HepG2 (cell line): ENCODE measurements around the gene DCAF15. TPM values are rescaled to one million over a fixed set of nuclear protein-coding genes. Genes with fewer than 3 reads are reported as not detected.

Experiments used
- AGO1 ChIP-seq: fragments of 200-400 bp; formaldehyde crosslinking; IDR thresholded peaks from 2 replicates; pipeline ENCODE4 v1.6.1; 2017; ENCODE audit warnings: mild to moderate bottlenecking, low read depth, low read length, moderate library complexity; ENCODE audit not compliant: poor library complexity, severe bottlenecking
- ARID2 ChIP-seq: sonication (generic); formaldehyde crosslinking; IDR thresholded peaks from 2 replicates; pipeline ENCODE4 v1.8.1; 2022; ENCODE audit warnings: mild to moderate bottlenecking, missing genetic modification reagents, borderline replicate concordance
- ATRX ChIP-seq: sonication (generic); formaldehyde crosslinking; IDR thresholded peaks from 2 replicates; pipeline ENCODE4 v1.4.0; 2020; ENCODE audit warnings: missing genetic modification reagents, borderline replicate concordance
- EEA1 ChIP-seq: sonication (generic); formaldehyde crosslinking; IDR thresholded peaks from 2 replicates; pipeline ENCODE4 v1.5.1; 2020; ENCODE audit warnings: mild to moderate bottlenecking, missing genetic modification reagents, borderline replicate concordance
- HNRNPL ChIP-seq: fragments of 200-400 bp; formaldehyde crosslinking; IDR thresholded peaks from 2 replicates; pipeline ENCODE4 v1.6.1; 2017; ENCODE audit warnings: mild to moderate bottlenecking, low read depth, low read length
- HNRNPLL ChIP-seq: fragments of 200-400 bp; formaldehyde crosslinking; IDR thresholded peaks from 2 replicates; pipeline ENCODE4 v1.6.1; 2017; ENCODE audit warnings: mild to moderate bottlenecking, low read depth, low read length; ENCODE audit not compliant: poor library complexity, severe bottlenecking
- MYNN ChIP-seq: sonication (generic); formaldehyde crosslinking; IDR thresholded peaks from 2 replicates; pipeline ENCODE4 v1.4.0; 2020; ENCODE audit warnings: mild to moderate bottlenecking, low read depth, missing genetic modification reagents
- SATB2 ChIP-seq: sonication (generic); formaldehyde crosslinking; IDR thresholded peaks from 2 replicates; pipeline ENCODE4 v1.5.0; 2020; ENCODE audit warnings: missing genetic modification reagents
- SPEN ChIP-seq: sonication (generic); formaldehyde crosslinking; IDR thresholded peaks from 2 replicates; pipeline ENCODE4 v1.5.1; 2020; ENCODE audit warnings: low read depth, mild to moderate bottlenecking, missing genetic modification reagents
- SSRP1 ChIP-seq: IDR thresholded peaks from 2 replicates; pipeline ENCODE4 v1.6.1; 2016; ENCODE audit warnings: control low read depth
- ZBTB21 ChIP-seq: sonication (generic); formaldehyde crosslinking; IDR thresholded peaks from 2 replicates; pipeline ENCODE4 v1.4.0; 2020; ENCODE audit warnings: missing genetic modification reagents
- ZC3H4 ChIP-seq: sonication (generic); formaldehyde crosslinking; IDR thresholded peaks from 2 replicates; pipeline ENCODE4 v1.4.0; 2020; ENCODE audit warnings: missing genetic modification reagents, borderline replicate concordance
- ZFYVE20 ChIP-seq: sonication (generic); formaldehyde crosslinking; IDR thresholded peaks from 2 replicates; pipeline ENCODE4 v1.8.0; 2023; ENCODE audit warnings: low read depth, mild to moderate bottlenecking, moderate library complexity, missing genetic modification reagents, borderline replicate concordance
- ZNF333 ChIP-seq: sonication (generic); formaldehyde crosslinking; IDR thresholded peaks from 2 replicates; pipeline ENCODE4 v1.4.0; 2020; ENCODE audit warnings: mild to moderate bottlenecking, missing genetic modification reagents, borderline replicate concordance
- ZNF530 ChIP-seq: sonication (generic); formaldehyde crosslinking; IDR thresholded peaks from 2 replicates; pipeline ENCODE4 v1.5.0; 2020; ENCODE audit warnings: low read depth, mild to moderate bottlenecking, missing genetic modification reagents
- polyA plus RNA-seq, 8 experiments: library from polyadenylated mRNA; depleted of rRNA in 3 of 8; stranded (reverse) in 7 of 8; unstranded in 1 of 8; fragments of >200 nt; fragmentation: Illumina TruSeq in 4 of 8; extraction: Trizol in 4 of 8; gene quantifications; 2 replicates each; pipeline versions ENCODE4 v1.2.1 to v1.2.3, GENCODE V29; 2011 to 2016; ENCODE audit warnings: low read depth in 4 of 8, missing spikeins in 1 of 8, mixed read lengths in 1 of 8; ENCODE audit not compliant: insufficient read depth in 1 of 8
- total RNA-seq, 5 experiments: library from RNA; depleted of rRNA; stranded (reverse); fragments of >200 nt; fragmentation: Illumina TruSeq; extraction: Trizol; gene quantifications; 2 replicates each; pipeline ENCODE4 v1.2.3, GENCODE V29; 2016; ENCODE audit warnings: low read depth in 1 of 5
- TF ChIP-seq, protein P1 (sequence below): sonication (generic); formaldehyde crosslinking; IDR thresholded peaks from 2 replicates; pipeline ENCODE4 v1.4.0; 2020; ENCODE audit warnings: missing genetic modification reagents
- TF ChIP-seq, protein P2 (sequence below): sonication (generic); formaldehyde crosslinking; IDR thresholded peaks from 2 replicates; pipeline ENCODE4 v1.4.0; 2020; ENCODE audit warnings: missing genetic modification reagents
- TF ChIP-seq, protein P3 (sequence below): sonication (generic); formaldehyde crosslinking; IDR thresholded peaks from 2 replicates; pipeline ENCODE4 v1.4.0; 2020; ENCODE audit warnings: mild to moderate bottlenecking, missing genetic modification reagents
- TF ChIP-seq, protein P4 (sequence below): sonication (generic); formaldehyde crosslinking; IDR thresholded peaks from 2 replicates; pipeline ENCODE4 v1.4.0; 2020; ENCODE audit warnings: missing genetic modification reagents, mild to moderate bottlenecking, borderline replicate concordance

Gene DCAF15
- total and polyA plus RNA-seq, 2 of the 13 experiments (the other 11 are each of a cell fraction or from before 2014, with no cell fraction given): 13.6 to 14.0 TPM

DNA sequence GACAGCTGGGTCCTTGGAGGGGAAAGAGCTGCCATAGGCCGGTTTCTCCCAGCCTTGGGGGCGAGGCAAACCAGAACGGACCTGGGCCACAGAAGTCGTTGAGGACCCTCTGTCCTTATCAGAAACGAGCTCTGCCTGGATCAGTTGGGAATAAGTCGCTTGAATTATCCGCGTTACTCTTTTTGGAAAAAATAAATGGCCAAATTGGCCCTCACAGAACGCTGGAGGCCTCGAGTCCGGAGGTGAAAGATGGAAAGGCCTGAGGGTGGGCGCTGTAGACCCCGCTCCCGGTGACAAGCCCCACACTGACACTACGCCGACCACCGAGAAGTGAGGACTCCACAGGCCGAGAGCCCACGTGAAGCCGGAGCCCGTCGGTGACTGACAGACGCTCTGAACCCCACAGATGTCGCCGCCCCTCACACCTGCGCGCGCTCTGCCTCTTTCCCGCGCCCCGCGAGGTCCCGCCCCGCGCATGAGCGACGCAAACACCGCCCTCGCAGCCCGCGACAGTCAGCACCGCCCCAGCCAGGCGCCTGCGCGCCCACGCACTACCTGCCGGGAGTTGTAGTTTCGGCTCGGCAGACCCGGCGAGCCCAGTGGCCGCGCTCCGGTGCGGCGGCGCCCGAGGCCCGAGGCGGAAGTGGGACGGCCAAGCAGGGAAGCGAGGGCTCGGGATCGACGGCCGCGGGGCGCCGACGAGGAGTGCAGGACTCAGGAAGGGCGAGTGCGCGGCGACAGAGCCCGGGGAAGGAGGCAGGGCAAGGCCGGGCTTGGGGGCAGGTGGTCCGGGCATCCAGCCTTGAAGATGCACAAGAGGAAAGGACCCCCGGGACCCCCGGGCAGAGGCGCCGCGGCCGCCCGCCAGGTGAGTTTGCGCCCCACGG lies 46.4 kb upstream of the DCAF15 start, which contains the start of the genes BRME1 and CC2D1A (continued):
- TF ChIP-seq, protein P1, sequence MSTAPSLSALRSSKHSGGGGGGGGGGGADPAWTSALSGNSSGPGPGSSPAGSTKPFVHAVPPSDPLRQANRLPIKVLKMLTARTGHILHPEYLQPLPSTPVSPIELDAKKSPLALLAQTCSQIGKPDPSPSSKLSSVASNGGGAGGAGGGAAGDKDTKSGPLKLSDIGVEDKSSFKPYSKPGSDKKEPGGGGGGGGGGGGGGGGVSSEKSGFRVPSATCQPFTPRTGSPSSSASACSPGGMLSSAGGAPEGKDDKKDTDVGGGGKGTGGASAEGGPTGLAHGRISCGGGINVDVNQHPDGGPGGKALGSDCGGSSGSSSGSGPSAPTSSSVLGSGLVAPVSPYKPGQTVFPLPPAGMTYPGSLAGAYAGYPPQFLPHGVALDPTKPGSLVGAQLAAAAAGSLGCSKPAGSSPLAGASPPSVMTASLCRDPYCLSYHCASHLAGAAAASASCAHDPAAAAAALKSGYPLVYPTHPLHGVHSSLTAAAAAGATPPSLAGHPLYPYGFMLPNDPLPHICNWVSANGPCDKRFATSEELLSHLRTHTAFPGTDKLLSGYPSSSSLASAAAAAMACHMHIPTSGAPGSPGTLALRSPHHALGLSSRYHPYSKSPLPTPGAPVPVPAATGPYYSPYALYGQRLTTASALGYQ (CRISPR knock-in tag): 0 out of 2 replicates have a peak, but pooled peaks have one; percentile 46
- no peak for TF ChIP-seq ZNF530
- TF ChIP-seq, protein P2, sequence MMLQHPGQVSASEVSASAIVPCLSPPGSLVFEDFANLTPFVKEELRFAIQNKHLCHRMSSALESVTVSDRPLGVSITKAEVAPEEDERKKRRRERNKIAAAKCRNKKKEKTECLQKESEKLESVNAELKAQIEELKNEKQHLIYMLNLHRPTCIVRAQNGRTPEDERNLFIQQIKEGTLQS (CRISPR knock-in tag): peak; percentile 64
- TF ChIP-seq AGO1: no peak
- TF ChIP-seq SSRP1 (CRISPR knock-in tag): no peak
- TF ChIP-seq, protein P3, sequence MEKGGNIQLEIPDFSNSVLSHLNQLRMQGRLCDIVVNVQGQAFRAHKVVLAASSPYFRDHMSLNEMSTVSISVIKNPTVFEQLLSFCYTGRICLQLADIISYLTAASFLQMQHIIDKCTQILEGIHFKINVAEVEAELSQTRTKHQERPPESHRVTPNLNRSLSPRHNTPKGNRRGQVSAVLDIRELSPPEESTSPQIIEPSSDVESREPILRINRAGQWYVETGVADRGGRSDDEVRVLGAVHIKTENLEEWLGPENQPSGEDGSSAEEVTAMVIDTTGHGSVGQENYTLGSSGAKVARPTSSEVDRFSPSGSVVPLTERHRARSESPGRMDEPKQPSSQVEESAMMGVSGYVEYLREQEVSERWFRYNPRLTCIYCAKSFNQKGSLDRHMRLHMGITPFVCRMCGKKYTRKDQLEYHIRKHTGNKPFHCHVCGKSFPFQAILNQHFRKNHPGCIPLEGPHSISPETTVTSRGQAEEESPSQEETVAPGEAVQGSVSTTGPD (CRISPR knock-in tag): no peak
- no peak for TF ChIP-seq ATRX (CRISPR knock-in tag)
- TF ChIP-seq ZBTB21 (CRISPR knock-in tag): no peak
- TF ChIP-seq SPEN (CRISPR knock-in tag): peak; percentile 79
- peak; percentile 88; the same call in 1 of the 2 replicates for TF ChIP-seq ZNF333
- TF ChIP-seq ZC3H4: no peak
- TF ChIP-seq, protein P4, sequence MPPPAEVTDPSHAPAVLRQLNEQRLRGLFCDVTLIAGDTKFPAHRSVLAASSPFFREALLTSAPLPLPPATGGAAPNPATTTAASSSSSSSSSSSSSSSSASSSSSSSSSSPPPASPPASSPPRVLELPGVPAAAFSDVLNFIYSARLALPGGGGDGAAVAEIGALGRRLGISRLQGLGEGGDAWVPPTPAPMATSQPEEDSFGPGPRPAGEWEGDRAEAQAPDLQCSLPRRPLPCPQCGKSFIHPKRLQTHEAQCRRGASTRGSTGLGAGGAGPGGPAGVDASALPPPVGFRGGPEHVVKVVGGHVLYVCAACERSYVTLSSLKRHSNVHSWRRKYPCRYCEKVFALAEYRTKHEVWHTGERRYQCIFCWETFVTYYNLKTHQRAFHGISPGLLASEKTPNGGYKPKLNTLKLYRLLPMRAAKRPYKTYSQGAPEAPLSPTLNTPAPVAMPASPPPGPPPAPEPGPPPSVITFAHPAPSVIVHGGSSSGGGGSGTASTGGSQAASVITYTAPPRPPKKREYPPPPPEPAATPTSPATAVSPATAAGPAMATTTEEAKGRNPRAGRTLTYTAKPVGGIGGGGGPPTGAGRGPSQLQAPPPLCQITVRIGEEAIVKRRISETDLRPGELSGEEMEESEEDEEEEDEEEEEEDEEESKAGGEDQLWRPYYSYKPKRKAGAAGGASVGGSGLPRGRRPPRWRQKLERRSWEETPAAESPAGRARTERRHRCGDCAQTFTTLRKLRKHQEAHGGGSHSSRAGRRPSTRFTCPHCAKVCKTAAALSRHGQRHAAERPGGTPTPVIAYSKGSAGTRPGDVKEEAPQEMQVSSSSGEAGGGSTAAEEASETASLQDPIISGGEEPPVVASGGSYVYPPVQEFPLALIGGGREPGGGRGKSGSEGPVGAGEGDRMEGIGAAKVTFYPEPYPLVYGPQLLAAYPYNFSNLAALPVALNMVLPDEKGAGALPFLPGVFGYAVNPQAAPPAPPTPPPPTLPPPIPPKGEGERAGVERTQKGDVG (CRISPR knock-in tag): peak; percentile 80
- 0 out of 2 replicates have a peak, but pooled peaks have one; percentile 62 for TF ChIP-seq SATB2 (CRISPR knock-in tag)
- no peak for TF ChIP-seq HNRNPL
- TF ChIP-seq EEA1 (CRISPR knock-in tag): peak; percentile 92; the same call in 1 of the 2 replicates
- peak; percentile 75 for TF ChIP-seq HNRNPLL
- TF ChIP-seq ARID2 (CRISPR knock-in tag): no peak
- TF ChIP-seq MYNN (CRISPR knock-in tag): no peak
- 0 out of 2 replicates have a peak, but pooled peaks have one; percentile 61 for TF ChIP-seq ZFYVE20 (CRISPR knock-in tag)
